Stimulated activated CD4-positive, alpha-beta T cell treated with anti-CD3 and anti-CD28 coated beads, Interleukin-4, amount 100 ng/mL, for 4 hours (primary cell): ENCODE measurements around the gene CXCR4.

Experiments
- DNase-seq, 2 experiments: peaks; one replicate each; pipeline ENCODE4 v3.0.0-alpha.2; 2020

CXCR4 gene

DNA sequence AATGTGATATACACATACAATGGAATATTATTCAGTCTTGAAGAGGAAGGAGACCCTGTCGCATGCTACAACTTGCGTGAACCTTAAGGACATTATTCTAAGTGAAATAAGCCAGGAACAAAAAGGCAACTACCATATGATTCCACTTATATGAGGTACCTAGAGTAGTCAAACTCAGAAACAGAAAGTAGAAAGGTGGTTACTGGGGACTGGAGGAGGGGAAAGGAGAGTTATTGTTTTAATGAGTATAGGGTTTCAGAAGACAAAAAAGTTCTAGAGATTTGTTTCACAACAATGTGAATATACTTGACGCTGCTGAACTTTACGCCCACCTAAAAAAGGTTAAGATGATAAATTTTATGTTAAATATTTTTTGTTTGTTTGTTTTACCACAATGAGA, 47.0 kb downstream of the CXCR4 start:
- no peak for DNase-seq

GRCh38 chr2:136069773-136070172, 48.2 kb downstream of the CXCR4 start:
- DNase-seq = no peak

DNA sequence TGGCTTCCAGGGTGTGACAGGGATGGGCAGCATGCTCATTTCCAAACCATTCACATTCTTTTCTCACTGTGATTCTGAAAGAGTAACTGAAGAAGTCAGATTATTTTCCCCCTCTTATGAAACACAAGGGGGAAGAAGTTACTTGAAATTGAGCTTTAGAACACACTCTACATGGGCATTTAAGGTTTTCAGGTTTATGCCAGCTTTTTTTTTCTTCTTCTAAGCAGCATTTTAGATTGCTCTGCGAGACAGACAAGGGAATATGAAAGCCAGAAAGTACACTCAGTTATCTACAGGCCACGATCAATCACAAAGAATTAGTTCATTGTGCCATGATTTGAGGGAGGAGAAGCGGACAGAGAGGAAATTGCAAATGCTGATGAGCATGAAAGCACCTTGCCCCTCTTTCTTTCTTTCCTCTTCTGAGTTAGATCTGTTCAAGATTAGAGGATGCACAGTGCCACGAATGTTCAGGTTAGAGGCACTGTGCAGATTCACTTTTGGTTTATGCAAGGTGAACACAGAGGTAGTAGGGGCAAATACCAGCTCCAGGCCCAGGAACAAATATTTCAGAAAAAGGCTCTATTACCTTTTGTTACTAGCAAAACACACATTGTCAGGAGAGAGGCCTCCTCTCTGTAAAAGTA, 49.2 kb downstream of the CXCR4 start:
- DNase-seq = no peak

- DNase-seq = no peak
Observed at GRCh38 chr2:136067897-136068580, 49.9 kb downstream of the CXCR4 start.

GRCh38 chr2:136067459-136067858, 50.5 kb downstream of the CXCR4 start:
- DNase-seq = no peak

DNA sequence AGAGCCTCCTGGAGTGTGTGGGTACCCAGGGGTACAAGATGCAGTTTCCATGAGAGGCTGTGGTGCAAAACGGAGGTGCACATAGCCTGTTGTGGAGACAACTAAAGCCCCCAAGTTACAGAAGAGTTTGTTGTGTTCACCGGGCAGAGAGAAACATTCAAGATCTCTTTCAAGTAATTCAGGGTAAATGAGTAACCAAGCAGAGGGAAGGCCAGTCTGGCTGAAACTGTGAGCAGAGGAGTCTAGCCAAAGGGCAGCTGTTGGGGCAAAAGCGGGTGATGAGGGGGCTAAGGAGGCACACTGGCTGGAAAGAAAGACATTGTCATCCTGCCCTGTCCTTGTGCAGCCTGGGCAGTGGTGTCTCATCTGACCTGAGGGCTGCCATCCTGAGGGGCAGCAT, 52.0 kb downstream of the CXCR4 start:
- no peak for DNase-seq

GRCh38 chr2:136065384-136065783, 52.6 kb downstream of the CXCR4 start:
- DNase-seq = no peak
